ENCODE results near the gene ABHD12B.

DNA sequence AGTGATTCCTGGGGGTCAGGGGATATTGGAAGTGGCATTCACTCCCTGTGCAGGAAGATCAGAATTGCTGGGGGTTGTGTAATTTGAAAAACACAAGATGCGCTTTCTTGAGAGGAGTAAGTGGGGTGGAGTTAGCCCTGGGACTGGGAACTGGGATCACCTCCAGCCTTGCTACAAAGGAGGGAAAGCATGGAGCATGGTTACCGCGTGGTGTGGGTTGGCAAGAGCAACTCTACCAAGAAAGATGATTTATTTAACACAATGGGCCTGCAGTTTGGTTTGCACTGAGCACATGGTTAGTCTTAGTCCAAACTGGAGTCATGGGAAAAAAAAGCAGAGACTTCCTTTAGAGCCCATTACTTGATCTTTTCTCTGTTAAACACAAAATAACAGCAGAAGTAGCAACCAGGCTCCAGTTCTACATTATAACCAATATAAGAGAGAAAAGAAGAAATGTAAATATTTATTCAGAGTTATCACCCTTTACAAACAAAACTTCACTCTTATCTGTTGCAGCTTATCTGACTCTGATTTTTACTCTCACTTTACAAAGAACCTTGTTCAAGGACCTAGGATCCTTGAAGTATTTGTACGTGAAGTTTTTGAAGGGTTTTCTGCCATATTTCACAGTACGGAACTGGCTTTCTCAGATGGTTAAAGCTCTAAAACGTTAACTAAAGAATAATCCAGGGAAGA is 38.8 kb upstream of the ABHD12B start:
- TF ChIP-seq RAD21 (IDR thresholded peaks at IDR 0.05; ENCODE audit: low read length) (no peak), SMC3 (IDR thresholded peaks at IDR 0.05; ENCODE audit: low read depth, low read length) (no peak), TCF12 (IDR thresholded peaks at IDR 0.05) (no peak), NFIC (IDR thresholded peaks at IDR 0.05; ENCODE audit: borderline replicate concordance) (no peak), EP300 (IDR thresholded peaks at IDR 0.05; ENCODE audit: borderline replicate concordance in 1 of 2, low read depth in 1 of 2, low read length in 1 of 2) (no peak)
- TF ChIP-seq, protein P1, sequence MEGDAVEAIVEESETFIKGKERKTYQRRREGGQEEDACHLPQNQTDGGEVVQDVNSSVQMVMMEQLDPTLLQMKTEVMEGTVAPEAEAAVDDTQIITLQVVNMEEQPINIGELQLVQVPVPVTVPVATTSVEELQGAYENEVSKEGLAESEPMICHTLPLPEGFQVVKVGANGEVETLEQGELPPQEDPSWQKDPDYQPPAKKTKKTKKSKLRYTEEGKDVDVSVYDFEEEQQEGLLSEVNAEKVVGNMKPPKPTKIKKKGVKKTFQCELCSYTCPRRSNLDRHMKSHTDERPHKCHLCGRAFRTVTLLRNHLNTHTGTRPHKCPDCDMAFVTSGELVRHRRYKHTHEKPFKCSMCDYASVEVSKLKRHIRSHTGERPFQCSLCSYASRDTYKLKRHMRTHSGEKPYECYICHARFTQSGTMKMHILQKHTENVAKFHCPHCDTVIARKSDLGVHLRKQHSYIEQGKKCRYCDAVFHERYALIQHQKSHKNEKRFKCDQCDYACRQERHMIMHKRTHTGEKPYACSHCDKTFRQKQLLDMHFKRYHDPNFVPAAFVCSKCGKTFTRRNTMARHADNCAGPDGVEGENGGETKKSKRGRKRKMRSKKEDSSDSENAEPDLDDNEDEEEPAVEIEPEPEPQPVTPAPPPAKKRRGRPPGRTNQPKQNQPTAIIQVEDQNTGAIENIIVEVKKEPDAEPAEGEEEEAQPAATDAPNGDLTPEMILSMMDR (IDR thresholded peaks at IDR 0.05): no peak
